Body of pancreas (tissue), 4 donors: ENCODE measurements around the gene PDLIM1. TPM values are rescaled to one million over a fixed set of nuclear protein-coding genes. Genes with fewer than 3 reads are reported as not detected.

Source experiments
- ATAC-seq: fragments of 150-250 bp; one replicate; pipeline ENCODE4 v1.9.1; 2016
- DNase-seq, 4 donors: peaks; one replicate each; pipeline ENCODE4 v3.0.0-alpha.2; 2019
- H3K27ac ChIP-seq, 4 donors: fragments of 200-600 bp; sonication (generic); 1 replicate in 3 of 4; 2 replicates in 1 of 4; pipeline versions ENCODE4 v1.5.1 to v1.6.1; 2016 to 2019; ENCODE audit warnings: mild to moderate bottlenecking in 1 of 4, mixed read lengths in 1 of 4, moderate library complexity in 1 of 4
- H3K27me3 ChIP-seq, 2 donors: fragments of 200-600 bp; sonication (generic); one replicate each; pipeline ENCODE4 v1.6.0; 2016; ENCODE audit warnings: mild to moderate bottlenecking in 1 of 2
- H3K36me3 ChIP-seq, 2 donors: fragments of 200-600 bp; sonication (generic); replicated peaks in 1 of 2; 2 replicates each; pipeline ENCODE4 v1.5.1; 2016; ENCODE audit warnings: low read depth in 2 of 2; ENCODE audit not compliant: insufficient read depth in 1 of 2
- H3K4me1 ChIP-seq: fragments of 200-600 bp; sonication (generic); one replicate; pipeline ENCODE4 v1.6.0; 2016
- H3K4me3 ChIP-seq, 2 donors: fragments of 200-600 bp; sonication (generic); 1 replicate in 1 of 2; 2 replicates in 1 of 2; pipeline ENCODE4 v1.5.1; 2016 to 2019
- H3K9me3 ChIP-seq, 3 donors: fragments of 200-600 bp; sonication (generic); 1 replicate in 2 of 3; 2 replicates in 1 of 3; pipeline ENCODE4 v1.5.1; 2016
- POLR2A ChIP-seq, 3 donors: fragments of 450-650 bp; IDR thresholded peaks; one replicate each; pipeline ENCODE4 v1.6.1; 2016; ENCODE audit warnings: antibody characterized with exemption in 3 of 3, mild to moderate bottlenecking in 2 of 3
- WGBS, 2 donors: methylation state at CpG; one replicate each; pipeline ENCODE4 v1.1.5; 2017; 5-methylcytosine and 5-hydroxymethylcytosine counted together
- intact Hi-C: fragments of 100-400 bp; cut with DNase I; formaldehyde crosslinking; loops from one replicate; pipeline ENCODE4 v1.15.1; 2023
- total RNA-seq, 2 donors: library from RNA; depleted of rRNA; stranded (reverse); fragments of >200 nt; gene quantifications; one replicate each; pipeline ENCODE4 v1.1.0, GENCODE V29; 2016
- TF ChIP-seq, protein P1 (sequence below), 7 experiments: fragments of 450-650 bp in 4 of 7; fragments of 200-600 bp in 3 of 7; sonication (generic) in 3 of 7; IDR thresholded peaks; one replicate each; pipeline ENCODE4 v1.5.1; 2016 to 2019; ENCODE audit warnings: antibody characterized with exemption in 7 of 7

The PDLIM1 gene
- total RNA-seq, 2 donors from 2014 or later: 41.5 to 66.2 TPM

DNA sequence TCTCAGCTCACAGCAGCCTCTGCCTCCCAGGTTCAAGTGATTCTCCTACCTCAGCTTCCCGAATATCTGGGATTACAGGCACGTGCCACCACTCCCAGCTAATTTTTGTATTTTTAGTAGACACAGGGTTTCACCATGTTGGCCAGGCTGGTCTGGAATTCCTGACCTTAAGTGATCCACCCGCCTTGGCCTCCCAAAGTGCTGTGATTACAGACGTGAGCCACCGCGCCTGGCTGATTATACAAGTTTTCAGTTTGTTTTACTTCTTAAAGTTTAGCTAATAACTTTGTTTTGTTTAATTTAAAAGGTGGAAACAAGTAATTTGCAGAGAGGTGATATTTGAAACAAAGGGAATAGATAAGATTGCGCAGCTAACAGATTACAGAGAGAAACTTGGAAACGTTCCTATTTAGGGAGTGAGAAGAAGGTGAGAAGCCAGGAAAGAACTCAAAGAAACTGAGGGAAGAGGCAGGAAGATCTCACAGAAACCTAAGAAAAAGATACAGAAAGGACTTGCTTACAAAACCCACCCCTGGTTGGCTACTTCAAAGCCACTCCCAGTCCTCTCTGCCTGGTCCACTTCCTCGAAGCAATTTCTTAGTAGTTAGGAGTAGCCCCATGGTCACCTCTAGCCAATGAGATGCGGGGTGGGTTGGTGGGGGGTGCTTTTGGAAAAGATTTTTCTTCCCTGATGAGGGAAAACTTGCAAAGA lies 15.0 kb upstream of the PDLIM1 start:
- H3K4me1 ChIP-seq: peaks cover 34% of the 10 kb centered on the region
- no peak overlapping the region for H3K4me3 ChIP-seq
- H3K27me3 ChIP-seq: no peaks in the 10 kb centered on the region
- no peaks in the 10 kb centered on the region for H3K9me3 ChIP-seq
- DNase-seq (no peak), ATAC-seq (no peak)
- WGBS, 2 donors: 33 to 36% methylated on average over 10 of the region's 10 CpGs
- intact Hi-C loops: no loop called here
- no peaks in the 10 kb centered on the region for H3K36me3 ChIP-seq
- TF ChIP-seq, protein P1, sequence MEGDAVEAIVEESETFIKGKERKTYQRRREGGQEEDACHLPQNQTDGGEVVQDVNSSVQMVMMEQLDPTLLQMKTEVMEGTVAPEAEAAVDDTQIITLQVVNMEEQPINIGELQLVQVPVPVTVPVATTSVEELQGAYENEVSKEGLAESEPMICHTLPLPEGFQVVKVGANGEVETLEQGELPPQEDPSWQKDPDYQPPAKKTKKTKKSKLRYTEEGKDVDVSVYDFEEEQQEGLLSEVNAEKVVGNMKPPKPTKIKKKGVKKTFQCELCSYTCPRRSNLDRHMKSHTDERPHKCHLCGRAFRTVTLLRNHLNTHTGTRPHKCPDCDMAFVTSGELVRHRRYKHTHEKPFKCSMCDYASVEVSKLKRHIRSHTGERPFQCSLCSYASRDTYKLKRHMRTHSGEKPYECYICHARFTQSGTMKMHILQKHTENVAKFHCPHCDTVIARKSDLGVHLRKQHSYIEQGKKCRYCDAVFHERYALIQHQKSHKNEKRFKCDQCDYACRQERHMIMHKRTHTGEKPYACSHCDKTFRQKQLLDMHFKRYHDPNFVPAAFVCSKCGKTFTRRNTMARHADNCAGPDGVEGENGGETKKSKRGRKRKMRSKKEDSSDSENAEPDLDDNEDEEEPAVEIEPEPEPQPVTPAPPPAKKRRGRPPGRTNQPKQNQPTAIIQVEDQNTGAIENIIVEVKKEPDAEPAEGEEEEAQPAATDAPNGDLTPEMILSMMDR (IDR thresholded peaks at IDR 0.05): no peak
- TF ChIP-seq POLR2A (IDR thresholded peaks at IDR 0.05): no peak
- H3K27ac ChIP-seq: no peak overlapping the region

DNA sequence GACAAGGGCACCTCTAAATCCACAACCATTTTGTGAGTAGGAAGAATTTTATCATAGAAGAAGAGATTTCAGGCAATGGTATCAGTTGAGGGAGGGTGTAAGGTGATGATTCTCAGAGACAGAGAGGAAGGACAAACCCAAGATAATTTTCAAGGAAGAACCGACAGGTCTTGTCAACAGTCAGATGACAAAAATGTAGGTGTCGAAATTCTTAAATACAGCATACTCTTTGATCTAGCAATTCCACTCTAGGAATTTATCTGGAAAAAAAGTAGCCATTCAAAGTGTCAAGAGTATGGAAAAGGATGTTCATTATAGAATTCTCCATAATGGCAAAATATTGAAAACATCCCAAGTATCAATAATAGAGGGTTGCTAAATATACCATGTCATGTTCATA lies 14.2 kb upstream of the PDLIM1 start:
- ATAC-seq: no peak
- TF ChIP-seq, protein P1 (IDR thresholded peaks at IDR 0.05): no peak
- no peak for TF ChIP-seq POLR2A (IDR thresholded peaks at IDR 0.05)
- Histone ChIP-seq H3K36me3 (no peaks in the 10 kb centered on the region), H3K4me3 (no peak overlapping the region), H3K9me3 (no peaks in the 10 kb centered on the region), H3K27ac (no peak overlapping the region), H3K27me3 (no peaks in the 10 kb centered on the region), H3K4me1 (peaks cover 34% of the 10 kb centered on the region)
- intact Hi-C loops: no loop called here
- DNase-seq: no peak
- WGBS, 2 donors: 80 to 91% methylated on average over 2 of the region's 2 CpGs

DNA sequence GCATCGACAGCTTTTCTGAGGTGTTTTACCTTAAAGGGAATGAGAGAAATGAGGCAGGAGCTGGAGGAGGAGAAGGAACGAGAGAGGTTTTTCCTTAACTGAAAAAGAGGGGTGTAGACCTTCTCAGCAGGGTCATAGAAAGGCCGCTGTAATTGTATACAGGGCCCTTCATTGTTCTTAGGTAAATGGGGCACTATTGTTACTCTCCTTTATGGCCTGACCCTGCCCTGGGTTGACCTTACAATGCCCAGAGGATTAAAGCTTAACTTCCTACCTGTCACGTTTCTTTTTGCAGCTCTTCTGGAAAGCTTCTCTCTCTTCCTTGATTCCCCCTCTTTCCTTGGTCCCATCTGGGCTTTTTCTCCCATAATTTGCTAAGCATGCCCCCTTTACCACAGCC lies 13.7 kb upstream of the PDLIM1 start:
- Histone ChIP-seq H3K4me1 (peaks cover 31% of the 10 kb centered on the region), H3K4me3 (no peak overlapping the region), H3K27ac (no peak overlapping the region), H3K36me3 (no peaks in the 10 kb centered on the region), H3K9me3 (no peaks in the 10 kb centered on the region), H3K27me3 (no peaks in the 10 kb centered on the region)
- WGBS, 2 donors: 86% methylated on average over 4 of the region's 4 CpGs
- ATAC-seq (no peak), DNase-seq (no peak)
- intact Hi-C loops: no loop called here
- TF ChIP-seq, protein P1 (IDR thresholded peaks at IDR 0.05): no peak
- no peak for TF ChIP-seq POLR2A (IDR thresholded peaks at IDR 0.05)

DNA sequence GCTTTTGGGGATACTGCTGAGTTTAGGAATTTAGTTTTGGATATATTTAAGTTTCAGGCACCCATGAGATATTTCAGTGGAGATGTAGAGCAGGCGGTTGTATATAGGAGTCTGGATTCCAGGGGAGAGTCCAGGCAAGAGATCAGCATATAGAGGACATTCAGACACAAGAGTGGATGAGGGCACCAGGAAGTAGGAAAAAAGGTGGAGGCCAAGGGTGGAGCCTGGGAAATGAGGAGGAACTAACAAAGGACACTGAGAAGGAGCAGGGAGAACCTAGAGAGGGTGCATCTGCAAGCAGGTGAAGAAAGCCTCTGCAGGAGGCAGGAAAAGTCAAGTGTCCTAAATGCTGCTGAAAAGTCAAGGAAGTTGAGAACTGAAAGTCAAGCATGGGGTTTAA lies 13.1 kb upstream of the PDLIM1 start:
- no peaks in the 10 kb centered on the region for H3K27me3 ChIP-seq
- 84 to 95% methylated on average over 1 of the region's 1 CpG for WGBS, 2 donors
- TF ChIP-seq POLR2A (IDR thresholded peaks at IDR 0.05): no peak
- TF ChIP-seq, protein P1 (IDR thresholded peaks at IDR 0.05): no peak
- peaks cover 26% of the 10 kb centered on the region for H3K4me1 ChIP-seq
- H3K36me3 ChIP-seq: no peaks in the 10 kb centered on the region
- no peaks in the 10 kb centered on the region for H3K9me3 ChIP-seq
- H3K4me3 ChIP-seq: no peak overlapping the region
- no peak for ATAC-seq
- DNase-seq: no peak
- intact Hi-C loops: no loop called here
- no peak overlapping the region for H3K27ac ChIP-seq

DNA sequence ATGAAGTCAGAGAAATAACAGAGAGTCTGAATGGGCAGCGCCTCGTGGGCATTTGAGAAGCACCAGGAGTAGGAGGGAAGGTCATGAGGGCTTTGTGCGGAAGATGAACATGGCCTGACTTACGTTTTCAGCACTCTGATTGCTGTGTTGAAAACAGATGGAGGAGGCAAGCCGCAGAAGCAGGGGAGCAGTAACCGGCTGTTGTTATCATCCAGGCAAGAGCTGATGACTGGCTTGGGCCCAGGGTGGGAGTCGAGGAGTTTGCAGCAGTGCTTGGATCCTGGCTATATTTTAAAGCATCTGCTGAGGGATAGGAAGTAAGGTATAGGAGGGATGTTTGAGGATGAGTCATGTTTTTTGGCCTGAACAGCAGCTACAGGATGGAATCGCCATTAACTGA lies 12.7 kb upstream of the PDLIM1 start:
- no peak overlapping the region for H3K27ac ChIP-seq
- H3K9me3 ChIP-seq: no peaks in the 10 kb centered on the region
- no peak overlapping the region for H3K4me3 ChIP-seq
- TF ChIP-seq, protein P1 (IDR thresholded peaks at IDR 0.05): no peak
- TF ChIP-seq POLR2A (IDR thresholded peaks at IDR 0.05): no peak
- no peak for DNase-seq
- 88 to 89% methylated on average over 8 of the region's 8 CpGs for WGBS, 2 donors
- H3K36me3 ChIP-seq: no peaks in the 10 kb centered on the region
- H3K27me3 ChIP-seq: no peaks in the 10 kb centered on the region
- peaks cover 22% of the 10 kb centered on the region for H3K4me1 ChIP-seq
- no peak for ATAC-seq
- intact Hi-C loops: no loop called here
